HG03558 (cell line): ENCODE measurements around the gene ZFHX3.

ENCODE experiments used
- ATAC-seq: cut with Tn5 transposase; IDR thresholded peaks from one replicate; pipeline ENCODE4 v1.9.1; 2021; ENCODE audit warnings: moderate number of reproducible peaks; ENCODE audit not compliant: unreplicated experiment; ENCODE audit errors: extremely low read depth

The ZFHX3 gene

DNA sequence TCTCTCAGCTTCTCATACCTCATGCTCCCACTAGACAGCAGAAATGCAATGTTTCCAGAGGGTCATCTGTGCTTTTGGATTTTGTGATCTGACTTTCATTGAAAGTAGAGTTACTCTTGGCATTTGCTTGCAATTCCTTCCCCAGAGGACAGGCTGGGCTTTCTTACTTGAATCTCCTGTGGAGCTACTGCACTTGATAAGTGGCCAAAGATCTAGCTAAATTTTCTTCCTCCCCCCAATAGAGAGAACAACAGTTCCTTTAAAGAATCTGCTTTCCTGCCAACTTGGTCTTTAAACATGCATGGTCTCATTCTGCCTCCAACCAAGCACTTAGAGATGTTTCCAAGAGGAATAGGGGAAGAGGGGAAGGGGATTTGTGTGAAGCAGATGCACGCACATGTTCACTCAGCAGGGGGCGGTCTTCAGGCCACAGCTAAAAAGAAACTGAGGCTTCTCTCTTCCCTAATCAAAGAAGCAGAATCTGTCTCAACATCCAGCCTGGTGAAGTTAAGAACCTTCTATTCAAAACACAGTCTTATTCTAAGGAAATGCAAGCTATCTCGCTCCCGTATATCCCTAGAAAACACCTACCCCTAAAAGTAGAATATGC is 229.6 kb downstream of the ZFHX3 start:
- no peak for ATAC-seq

DNA sequence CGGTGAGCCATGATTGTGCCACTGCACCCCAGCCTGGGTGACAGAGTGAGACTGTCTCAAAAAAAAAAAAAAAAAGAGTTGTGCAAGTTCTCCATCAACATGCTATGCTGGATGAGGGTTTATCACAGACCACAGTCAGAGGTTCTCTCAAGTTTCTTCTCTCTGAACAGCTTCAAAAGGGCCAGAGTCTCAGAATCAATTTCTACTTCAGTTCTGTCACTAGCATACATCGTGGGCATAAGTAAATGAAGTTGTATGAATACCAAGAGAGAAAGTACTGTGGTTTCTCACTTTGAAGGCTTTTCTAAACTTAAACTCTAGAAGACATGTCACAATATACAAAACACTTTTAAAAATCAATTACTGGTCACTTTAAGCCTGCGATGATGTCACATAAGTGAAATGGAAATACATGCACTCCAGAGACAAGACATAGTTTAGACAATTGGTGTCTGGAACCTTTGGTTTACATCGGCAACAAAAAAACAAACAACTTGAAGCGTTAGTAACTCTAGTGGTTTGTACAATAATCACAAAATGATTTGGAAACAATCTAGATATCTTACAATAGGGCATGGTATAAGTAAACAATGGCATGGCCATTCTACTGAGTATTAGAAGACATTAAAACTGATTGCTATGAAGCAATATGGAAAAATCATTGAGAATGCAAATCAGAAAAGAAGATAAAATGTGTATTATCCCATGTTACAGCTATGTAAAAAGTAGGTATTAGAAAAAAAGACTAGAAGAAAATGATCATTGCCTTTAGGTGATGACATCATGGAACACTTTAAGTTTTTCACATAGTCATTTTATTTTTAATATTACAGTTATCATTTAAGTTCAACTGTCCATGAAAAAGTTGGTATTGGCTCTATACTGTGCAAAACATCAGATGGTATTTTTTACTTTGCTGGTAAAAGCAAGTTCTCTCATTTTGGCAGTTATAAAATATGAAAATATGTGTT is 232.3 kb downstream of the ZFHX3 start:
- no peak for ATAC-seq

DNA sequence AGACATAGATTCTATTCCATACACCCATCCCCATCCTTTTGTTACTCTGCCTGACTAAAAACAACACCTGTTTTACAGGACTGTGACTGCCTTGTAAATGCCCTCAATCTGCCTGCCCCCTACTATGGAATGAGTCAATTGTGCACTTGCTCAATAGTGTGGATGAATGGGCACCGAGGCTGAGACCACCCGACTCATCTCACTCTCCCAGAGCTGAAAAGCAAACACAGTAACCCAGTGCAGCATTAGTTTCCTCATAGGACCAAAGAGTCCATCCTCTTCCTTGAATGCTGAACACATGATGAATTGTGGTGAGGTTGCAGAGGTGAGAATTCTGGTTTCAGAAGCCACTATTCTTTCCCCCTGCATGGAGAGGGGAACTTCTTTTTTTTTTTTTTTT is 233.7 kb downstream of the ZFHX3 start:
- no peak for ATAC-seq

DNA sequence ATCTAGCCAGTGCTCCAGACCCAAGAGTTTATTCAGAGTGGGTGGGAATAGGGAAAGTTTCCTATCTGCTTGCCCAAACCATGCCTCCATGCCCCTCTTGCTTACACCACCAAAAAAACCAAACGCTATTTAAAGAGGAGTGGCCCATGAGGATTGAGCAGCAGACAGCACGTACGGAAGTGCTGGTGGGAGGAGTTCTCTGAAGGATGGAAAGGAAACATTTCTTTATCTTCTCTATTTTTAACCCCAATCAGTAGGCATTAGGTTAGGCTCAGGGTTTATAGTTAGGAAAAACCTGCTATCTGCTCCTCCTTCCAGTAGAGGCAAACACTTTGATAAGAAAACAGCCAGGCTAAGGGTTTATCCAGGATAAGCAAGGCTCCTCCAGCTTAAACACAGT is 235.3 kb downstream of the ZFHX3 start:
- ATAC-seq = no peak

DNA sequence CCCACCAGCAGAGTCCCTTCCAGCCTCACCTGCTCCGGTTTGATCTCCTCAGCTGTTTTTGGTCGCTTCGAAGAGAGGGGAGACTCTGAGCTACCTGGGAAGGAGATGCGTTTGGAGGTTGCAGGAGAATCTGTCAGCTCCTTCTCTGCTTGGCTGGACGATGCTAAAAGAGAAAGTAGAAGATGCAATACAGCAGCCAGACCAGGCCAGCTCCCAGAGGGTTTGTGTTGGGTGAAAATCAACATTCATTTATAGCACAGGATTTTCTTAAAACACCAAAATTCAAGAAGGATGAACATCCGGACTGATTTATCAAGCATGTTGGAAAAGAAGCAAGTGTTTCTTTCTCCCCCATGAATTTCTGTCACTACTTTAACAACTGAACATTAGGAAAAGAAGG is 236.1 kb downstream of the ZFHX3 start:
- ATAC-seq = no peak

DNA sequence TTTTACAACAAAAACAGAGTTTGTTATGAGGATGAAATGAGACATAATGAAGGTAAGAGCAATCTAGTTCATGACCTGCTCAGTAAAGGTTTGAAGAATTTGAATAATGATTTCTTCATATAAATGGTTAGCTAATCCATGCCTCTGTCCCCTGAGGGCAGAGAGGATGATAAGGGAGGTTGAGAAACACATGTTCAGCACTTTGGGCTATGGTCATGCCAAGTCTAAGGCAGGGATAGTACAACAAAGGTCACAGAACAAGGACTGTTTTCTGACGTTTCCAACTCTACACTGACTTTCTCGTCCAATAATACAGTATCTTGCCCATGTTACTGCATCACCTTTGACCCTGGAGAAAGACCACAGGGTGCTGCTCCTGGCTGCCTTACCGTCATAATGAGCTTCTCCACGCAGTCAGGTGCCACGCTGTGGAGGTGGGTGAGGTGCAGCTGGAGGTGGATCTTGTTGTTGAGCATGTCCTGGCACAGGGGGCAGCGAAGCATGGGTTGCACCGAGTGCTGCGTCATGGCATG is 236.7 kb downstream of the ZFHX3 start:
- ATAC-seq = no peak

DNA sequence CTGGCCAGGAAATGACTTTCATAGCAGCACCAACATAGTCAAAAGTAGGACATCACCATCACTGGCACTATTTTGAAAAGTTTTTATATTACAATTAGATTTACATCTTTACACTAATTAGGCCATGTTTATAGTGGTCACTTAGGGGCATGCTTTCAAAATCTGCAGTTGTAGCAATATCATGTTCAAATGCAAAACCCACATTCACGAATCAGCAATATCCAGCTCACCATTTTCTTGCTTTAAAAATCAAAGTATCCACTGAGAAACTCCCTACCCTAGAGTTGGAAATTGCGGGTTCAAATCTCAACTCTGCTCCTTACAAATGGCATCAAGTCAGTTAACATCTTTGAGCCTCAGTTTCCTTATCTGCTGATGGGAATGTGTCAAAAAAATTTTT is 237.4 kb downstream of the ZFHX3 start:
- no peak for ATAC-seq

DNA sequence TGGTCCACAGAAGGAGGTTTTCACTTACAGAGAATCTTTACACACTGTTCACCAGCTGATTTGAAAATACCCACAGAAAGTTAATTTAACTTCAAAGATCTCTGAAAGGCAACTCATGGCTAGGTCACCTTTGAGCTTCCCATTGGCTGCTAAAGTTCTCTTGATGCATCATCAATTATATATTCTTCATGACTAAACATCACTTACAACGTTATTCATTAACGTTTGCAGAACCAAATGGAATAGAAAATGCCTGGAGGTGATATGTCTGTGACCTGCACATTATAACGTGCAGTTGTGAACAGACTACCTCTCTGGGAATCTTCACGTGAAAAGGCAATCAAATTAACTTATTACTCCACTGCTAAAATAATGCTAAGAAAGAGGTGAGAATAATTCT is 238.5 kb downstream of the ZFHX3 start:
- ATAC-seq = no peak

DNA sequence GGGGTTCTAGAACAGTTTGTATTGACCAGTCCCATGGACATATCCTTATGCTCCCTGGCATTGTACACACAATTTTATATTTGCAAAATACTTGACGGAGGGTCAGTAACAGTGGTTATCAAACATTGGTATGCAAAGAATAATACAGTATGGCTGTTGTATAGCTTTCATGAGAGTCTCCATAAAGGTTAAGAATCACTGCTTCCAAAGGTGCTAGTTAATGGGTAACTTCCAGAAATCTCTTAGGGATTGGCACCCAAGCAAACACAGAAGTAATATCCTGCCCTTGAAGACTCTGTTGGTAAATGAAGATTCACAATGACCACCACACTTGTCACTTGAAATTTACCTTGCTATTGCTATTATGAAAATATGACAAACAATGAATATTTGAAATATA is 239.2 kb downstream of the ZFHX3 start:
- no peak for ATAC-seq

DNA sequence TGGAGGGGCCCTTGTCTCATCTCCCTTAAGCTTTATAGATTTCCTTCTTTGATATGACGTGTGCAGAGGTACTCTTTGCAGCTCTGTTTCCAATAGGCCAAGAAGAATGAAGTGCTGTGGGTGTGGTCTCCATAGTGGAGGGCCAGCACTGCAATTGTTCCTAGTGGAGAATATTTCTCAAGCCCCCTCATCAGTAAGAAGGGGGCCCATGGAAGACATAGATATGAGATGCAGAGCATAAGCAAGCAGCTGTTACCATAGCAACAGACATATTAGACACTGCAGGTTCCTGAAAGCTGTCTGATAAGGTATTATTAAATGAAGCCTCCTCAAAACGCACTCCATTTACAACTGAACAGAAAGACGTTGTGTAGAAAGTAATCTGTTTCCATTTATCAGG is 240.7 kb downstream of the ZFHX3 start:
- no peak for ATAC-seq

DNA sequence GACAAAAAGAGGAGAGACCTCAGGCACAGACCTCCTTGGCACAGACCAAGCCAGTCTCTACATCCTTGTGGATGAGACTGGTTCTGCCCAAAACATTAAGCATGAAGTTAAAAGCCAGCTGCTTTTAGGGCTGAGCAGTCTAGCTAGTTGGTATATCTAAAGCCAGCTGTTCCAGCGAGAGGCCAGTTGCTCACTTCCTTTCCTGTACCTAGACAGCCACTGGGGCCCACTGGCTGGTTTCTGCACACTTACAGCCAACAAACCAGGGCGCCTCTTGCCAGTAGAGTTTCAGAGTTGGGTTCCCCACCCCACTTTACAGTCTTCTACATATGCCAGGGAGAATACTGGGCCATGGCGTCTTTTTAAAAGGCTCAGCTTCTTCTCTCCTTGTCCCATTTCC is 242.4 kb downstream of the ZFHX3 start:
- ATAC-seq = no peak

DNA sequence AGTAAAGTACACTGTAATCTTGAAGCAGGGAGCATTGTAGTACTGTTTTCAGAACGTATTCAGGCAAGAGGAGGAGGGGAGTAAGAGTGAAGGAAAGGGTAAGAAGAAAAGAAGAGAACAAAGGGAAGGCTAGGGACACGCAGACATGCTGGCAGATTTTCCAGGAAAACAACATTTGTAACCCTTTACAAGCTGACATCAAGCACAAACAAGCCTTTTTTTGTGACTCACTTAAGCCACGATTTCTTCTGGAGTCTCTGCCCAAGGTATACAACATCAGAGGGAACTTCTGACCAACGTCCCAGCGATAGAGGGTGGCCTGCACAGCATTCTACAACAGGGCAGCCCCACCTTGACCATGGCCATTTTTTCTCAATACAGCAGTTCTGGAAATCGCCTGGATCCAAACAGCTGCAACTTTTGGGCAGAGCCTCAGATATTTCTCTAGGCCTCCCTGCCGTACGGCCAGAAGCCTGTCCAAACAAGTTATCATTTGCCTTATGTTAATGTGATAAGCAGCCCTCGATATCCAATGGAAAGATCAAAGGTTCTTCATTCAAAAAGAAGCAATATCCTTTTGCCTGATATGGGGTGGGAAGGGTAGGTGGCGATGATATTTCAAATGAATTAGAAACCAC is 247.3 kb downstream of the ZFHX3 start:
- no peak for ATAC-seq

DNA sequence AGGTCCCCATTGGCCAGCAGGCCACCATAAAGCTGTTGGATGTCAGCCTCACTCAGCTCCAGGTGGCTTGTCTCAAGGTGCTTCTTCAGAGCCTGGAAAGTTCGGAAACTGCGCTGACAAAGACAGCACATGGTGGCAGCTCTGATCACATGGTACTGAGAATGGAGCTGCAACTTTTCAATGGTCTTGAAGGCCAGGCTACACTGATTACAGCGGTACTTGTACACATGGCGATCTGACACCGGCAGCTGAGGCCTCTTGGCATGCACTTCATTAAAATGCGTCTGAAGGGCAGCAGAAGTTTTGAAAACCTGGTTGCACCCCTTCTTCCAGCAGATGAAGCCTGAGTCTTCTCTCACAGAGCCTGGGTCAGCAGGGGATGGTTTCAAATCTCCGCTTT is 249.7 kb downstream of the ZFHX3 start:
- ATAC-seq = no peak

DNA sequence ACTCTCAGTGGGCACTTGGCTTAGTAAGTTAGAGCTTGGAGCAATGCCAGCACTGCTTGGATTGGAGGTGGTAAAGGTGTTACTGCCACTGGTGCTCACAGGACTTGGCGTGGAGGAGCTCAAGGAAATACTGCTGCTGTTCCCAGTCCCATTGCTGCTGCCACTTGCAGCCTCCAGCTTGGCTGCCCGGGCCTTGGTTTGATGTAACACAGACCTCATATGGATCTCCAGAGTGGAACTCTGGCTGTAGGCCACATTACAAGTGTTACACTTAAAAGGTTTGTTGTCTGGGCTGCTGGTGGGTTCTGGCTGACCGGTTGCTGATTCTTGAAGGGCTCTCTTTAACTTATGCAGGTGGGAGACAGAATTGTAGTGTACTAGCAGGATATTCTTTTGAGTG is 250.3 kb downstream of the ZFHX3 start:
- ATAC-seq = no peak

DNA sequence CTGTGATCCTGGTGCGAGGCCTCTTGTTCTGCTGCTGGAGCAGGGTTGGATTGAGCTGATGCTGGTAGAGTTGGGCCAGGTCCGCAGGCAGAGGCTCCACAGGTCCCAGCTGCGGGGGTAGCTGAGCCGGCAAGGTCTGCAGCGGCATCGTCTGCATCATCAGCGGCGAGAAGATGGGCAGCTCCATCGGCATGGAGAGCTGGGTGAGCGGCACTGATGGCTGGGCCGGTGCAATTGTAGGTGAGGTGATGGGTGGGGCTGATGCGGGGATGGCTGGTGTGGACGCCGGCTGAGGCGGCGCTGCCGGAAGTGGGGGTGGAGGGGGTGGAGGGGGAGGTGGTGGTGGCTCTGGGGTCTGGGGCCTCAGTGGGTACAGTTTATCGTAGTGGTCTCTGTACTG is 251.7 kb downstream of the ZFHX3 start:
- no peak for ATAC-seq

DNA sequence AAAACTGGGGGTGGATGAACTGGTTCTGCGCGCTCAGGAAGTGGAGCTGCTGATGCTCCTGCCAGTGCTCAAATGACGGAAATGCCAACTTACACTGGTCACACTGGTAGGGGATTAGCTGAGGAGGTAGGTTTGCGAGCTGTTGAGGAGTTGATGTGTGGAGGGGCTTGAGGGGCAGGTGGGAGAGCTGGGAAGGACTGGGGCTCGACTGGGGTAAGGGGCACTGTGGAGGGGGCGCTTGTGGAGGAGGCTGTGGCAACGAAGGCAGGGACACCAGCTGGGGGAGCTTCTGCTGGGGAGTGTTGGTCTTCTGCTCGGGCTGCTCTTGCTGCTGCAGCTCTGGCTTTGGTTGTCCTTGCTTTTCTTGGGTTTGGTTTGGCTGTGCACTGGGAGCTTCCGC is 252.9 kb downstream of the ZFHX3 start:
- no peak for ATAC-seq

DNA sequence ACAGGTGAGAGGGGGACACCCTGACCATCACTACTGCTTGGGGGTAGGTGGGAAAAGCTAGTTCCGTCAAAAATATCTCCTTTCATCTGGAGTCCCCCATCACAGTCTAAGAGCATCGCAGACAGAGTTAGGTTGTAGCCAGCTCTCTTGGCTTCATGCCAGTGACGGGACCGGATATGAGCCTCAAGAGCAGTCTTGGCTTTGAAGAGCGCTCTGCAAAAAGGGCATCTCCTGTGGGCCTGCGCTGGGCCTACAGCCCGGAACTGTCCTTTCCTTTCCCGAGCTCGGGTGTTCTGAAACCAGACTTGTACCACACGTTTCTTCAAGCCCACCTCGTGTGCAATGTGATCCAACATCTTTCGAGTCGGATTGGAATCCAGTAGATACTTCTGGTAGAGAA is 253.6 kb downstream of the ZFHX3 start:
- ATAC-seq = no peak

DNA sequence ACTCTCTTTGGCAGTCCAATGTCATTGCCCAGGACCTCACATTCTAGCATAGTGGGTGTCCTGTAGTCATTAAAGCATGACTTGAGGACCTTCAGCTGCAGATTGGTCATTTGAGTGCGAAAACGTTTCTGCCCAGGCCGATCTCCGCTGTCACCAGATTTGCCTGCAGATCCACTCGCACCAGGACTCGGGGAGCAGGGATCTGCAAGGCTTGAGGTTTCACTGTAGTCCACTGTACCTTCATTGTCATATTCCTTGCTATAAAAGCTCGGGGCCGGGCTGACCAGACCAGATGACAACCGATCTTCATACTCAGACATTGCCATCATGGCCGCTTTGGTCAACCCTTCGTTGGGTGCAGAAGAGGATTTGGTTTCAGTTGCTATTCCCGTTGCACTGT is 254.2 kb downstream of the ZFHX3 start:
- ATAC-seq = no peak

DNA sequence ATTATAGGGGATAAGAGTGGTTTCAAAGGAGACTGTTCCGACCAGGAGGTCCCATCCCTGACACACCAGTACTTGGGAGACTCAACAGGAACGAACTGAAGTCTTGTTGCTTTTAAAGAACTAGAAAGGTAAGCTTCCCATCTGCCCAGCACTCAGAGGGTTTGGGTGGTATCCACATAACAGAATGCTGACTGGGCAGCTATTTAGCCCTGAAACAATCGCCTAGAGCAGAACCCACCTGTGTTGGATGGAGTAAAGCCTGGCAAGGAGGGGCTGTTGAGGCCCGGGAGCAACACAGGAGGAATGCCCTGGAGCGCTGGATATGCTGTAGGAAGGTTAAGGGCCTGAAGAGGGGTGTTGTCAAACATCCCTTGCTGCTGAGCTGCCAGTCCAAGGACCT is 254.9 kb downstream of the ZFHX3 start:
- no peak for ATAC-seq

DNA sequence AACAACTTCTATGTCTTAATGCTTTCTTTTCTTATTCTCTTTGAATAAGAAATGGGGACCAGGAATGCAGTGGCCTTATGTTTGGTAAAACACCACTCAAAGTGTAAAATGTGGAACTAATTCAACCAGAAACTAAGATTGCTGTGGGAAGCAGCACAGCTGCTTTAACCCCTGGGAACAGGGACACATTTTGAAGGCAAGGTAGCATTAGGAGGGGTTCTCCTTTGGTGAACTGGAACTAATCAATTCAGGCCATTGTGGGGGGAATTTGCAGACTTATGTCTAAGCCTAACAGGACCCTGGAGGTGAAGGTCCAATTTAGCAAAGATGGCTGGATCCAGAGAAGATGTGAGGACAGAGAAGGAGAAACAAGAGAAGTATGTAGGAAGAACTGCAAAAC is 256.1 kb downstream of the ZFHX3 start:
- no peak for ATAC-seq

DNA sequence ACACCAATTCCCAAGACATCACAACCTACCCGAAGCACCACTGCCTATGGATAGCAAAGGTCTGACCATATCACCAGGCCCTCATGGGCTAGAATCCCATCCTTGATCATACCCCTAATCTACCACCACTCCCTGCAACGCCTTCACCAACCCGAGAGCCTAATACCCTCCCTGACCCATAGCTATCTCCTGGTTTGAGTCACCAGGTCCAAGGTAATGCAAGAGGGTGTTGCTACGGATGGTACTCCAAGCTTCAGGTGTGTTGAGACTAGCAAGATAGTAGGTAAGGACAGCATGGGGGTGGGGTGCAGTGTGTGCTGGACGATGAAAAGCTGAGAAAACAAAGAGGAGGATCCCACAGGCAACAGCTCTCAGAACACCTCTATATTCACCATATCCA is 258.0 kb downstream of the ZFHX3 start:
- no peak for ATAC-seq
